Fibroblast of villous mesenchyme (primary cell): ENCODE data around the gene HOXA4. TPM values are rescaled to one million over a fixed set of nuclear protein-coding genes. Genes with fewer than 3 reads are reported as not detected.
A peak's percentile ranks its signal among the peaks of the same experiment; 100 is the strongest.

ENCODE experiments used
- DNase-seq: peaks from one replicate; pipeline ENCODE4 v3.0.0-alpha.2; 2010; ENCODE audit warnings: low read depth
- H3K4me3 ChIP-seq: 2 replicates; pipeline ENCODE4 v1.5.1; 2011; ENCODE audit warnings: low read depth, mild to moderate bottlenecking, low read length
- CTCF ChIP-seq: IDR thresholded peaks from 2 replicates; pipeline ENCODE4 v1.5.1; 2012; ENCODE audit warnings: low read depth, mild to moderate bottlenecking, low read length; ENCODE audit not compliant: insufficient read depth
- total RNA-seq: library from RNA; depleted of rRNA; stranded (reverse); fragments of >200 nt; gene quantifications from 2 replicates; pipeline ENCODE4 v1.2.3, GENCODE V29; 2012

HOXA4 gene
- total RNA-seq, 1 donor = 1.3 TPM

GRCh38 chr7:27155816-27156507, 25.4 kb upstream of the HOXA4 start:
- TF ChIP-seq CTCF = no peak
- peak; percentile 45 for DNase-seq

GRCh38 chr7:27154901-27155815, 24.6 kb upstream of the HOXA4 start:
- DNase-seq = peak; percentile 61
- H3K4me3 ChIP-seq = peak overlapping the region; percentile 60
- no peak for TF ChIP-seq CTCF

More at GRCh38 chr7:27155816-27156507, 25.4 kb upstream of the HOXA4 start:
- peak overlapping the region; percentile 60 for H3K4me3 ChIP-seq

GRCh38 chr7:27154369-27154768, 23.8 kb upstream of the HOXA4 start:
- DNase-seq = no peak
- no peak overlapping the region for H3K4me3 ChIP-seq
- no peak for TF ChIP-seq CTCF

- H3K4me3 ChIP-seq = no peak overlapping the region
- DNase-seq = no peak
- TF ChIP-seq CTCF = no peak
These were observed 23.0 kb upstream of the HOXA4 start for GRCh38 chr7:27153526-27153925.

- peak overlapping the region; percentile 77 for H3K4me3 ChIP-seq
- no peak for DNase-seq
- TF ChIP-seq CTCF = no peak
These were observed 22.4 kb upstream of the HOXA4 start for GRCh38 chr7:27152816-27153442.

GRCh38 chr7:27151931-27152815, 21.6 kb upstream of the HOXA4 start, which contains the start of gene HOXA3:
TSS of gene HOXA3 (minus strand) at chr7:27152583. CDS start at chr7:27110640, 41,943 bp downstream.
- H3K4me3 ChIP-seq = peak within 1 kb of the TSS; percentile 77
- DNase-seq = peak; percentile 92
- TF ChIP-seq CTCF = no peak
